Body of pancreas (tissue), 4 donors: Measurements from ENCODE around the gene DNASE1.

ENCODE experiments used
- POLR2A ChIP-seq, 3 donors: fragments of 450-650 bp; IDR thresholded peaks; one replicate each; pipeline ENCODE4 v1.6.1; 2016; ENCODE audit warnings: antibody characterized with exemption in 3 of 3, mild to moderate bottlenecking in 2 of 3
- TF ChIP-seq, protein P1 (sequence below), 7 experiments: fragments of 450-650 bp in 4 of 7; fragments of 200-600 bp in 3 of 7; sonication (generic) in 3 of 7; IDR thresholded peaks; one replicate each; pipeline ENCODE4 v1.5.1; 2016 to 2019; ENCODE audit warnings: antibody characterized with exemption in 7 of 7

DNA sequence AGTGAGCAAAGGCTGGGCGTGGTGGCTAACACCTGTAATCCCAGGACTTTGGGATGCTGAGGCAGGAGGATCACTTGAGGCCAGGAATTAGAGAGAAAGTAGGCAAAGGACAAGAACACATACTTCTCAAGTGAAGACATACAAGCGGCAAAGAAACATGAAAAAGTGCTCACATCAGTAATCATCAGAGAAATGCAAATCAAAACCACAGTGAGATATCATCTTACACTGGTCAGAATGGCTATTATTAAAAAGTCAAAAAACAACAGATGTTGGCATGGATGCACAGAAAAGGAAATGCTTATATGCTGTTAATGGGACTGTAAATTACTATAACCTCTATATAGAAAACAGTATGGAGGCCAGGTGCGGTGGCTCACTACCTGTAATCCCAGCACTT is 30.8 kb upstream of the DNASE1 start:
- TF ChIP-seq POLR2A (IDR thresholded peaks at IDR 0.05), result no peak
- TF ChIP-seq, protein P1, sequence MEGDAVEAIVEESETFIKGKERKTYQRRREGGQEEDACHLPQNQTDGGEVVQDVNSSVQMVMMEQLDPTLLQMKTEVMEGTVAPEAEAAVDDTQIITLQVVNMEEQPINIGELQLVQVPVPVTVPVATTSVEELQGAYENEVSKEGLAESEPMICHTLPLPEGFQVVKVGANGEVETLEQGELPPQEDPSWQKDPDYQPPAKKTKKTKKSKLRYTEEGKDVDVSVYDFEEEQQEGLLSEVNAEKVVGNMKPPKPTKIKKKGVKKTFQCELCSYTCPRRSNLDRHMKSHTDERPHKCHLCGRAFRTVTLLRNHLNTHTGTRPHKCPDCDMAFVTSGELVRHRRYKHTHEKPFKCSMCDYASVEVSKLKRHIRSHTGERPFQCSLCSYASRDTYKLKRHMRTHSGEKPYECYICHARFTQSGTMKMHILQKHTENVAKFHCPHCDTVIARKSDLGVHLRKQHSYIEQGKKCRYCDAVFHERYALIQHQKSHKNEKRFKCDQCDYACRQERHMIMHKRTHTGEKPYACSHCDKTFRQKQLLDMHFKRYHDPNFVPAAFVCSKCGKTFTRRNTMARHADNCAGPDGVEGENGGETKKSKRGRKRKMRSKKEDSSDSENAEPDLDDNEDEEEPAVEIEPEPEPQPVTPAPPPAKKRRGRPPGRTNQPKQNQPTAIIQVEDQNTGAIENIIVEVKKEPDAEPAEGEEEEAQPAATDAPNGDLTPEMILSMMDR (IDR thresholded peaks at IDR 0.05), result no peak
